ELF-1 (cell line): ENCODE measurements around the gene MSANTD2.

Source experiments
- DNase-seq: peaks from one replicate; pipeline ENCODE4 v3.0.0-alpha.2; 2016; ENCODE audit warnings: low read depth, low spot score

MSANTD2 gene

DNA sequence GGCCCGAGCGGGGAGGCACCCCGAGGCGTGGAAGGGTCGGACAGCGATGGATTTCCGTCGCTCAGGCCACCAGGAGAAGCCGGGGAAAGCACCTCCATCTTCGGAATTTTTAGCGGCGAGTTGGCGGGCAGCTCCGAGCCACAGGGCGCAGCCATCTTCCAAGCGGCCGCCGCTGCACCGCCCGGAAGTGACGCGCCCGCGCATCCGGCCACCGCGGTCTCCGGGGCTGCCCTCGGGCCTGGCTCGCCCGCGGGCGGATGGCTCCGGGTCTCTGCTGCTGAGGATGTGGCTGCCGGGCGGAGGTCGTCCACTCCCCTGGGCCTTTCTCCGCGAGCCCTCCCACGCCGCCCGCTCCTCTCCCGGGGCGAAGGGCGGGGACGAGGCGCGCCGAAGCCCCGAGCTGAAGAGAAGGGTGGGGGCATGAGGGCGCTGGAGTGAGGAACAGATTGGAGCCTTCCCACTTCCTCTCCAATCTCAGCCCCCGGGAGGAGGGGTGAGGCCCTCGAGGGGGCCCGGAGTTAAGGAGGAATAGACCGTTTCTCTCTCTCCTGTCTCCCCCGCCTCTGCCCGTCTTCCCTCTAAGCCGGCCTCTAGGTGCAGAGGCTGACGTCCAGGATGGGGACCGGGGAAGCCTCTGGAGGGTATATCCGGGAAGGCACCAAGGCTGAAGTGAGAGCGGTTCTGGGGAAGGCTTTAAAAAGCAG, at the start of gene MSANTD2:
TSS of gene MSANTD2 (minus strand) at position 181 of the 704 bp plus-strand sequence. CDS start at position 155, 26 bp downstream.
- DNase-seq: peak; percentile 86

DNA sequence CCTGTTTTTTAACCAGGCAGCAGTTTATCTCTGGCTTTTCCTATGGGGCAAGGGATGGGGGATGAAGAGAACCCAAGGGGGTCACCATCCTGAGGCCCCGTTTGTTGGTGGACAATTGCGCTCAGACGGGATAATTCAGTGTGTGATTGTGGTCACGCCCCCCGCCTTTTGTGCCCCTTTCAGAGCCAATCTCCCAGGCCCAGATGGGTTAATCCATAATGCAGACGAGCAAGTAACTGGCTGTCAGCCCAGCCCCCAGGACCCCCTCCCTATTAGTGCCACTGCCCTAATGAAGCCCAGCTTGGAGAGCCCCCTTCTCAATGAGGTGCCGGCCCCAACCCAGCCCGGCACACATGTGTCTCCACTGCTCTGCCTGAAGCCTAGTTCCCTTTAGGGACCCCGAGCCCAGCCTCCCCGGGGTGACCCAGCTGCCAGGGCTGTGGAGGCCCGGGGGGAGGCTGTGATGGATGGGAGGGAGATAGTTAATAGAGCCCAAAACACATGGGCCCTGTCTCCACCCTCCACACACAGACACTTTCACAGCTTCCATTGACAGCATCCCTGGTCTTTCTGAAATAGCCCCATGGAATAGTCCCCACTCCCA, 46.0 kb upstream of the MSANTD2 start:
- DNase-seq: no peak

DNA sequence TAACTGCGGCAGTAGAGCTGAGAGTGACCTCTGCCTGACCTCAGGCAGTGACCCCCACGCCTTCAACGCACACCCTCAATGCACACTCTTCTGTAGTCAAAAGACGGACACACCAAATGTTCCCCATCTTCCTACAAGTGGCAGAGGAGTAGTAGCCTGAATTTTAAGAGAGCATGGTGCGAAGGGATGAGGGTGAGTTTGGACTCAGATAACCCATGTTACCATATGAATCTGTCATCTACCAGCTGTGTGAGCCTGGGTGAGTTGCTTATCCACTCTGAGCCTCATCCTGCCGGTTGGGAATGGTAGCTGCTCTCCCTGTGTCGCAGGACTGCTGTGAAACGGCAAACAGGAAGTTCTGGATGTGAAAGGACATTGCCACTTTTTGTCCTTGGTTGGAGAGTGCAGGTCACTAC, 44.5 kb upstream of the MSANTD2 start:
- no peak for DNase-seq

DNA sequence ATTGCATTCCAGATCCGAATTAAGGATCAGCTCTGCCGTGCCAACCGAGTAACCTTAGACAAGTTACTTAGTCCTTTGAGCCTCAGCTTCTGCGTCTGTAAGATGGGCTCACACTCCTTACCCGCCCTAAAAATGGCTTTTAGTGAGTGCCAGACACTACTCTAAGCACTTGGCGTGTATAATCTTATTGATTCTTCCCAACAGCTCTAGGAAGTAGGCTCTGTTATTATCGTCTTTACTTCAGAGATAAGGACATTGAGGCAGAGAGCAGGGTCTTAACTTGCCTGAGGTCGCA, 43.4 kb upstream of the MSANTD2 start:
- DNase-seq: no peak

DNA sequence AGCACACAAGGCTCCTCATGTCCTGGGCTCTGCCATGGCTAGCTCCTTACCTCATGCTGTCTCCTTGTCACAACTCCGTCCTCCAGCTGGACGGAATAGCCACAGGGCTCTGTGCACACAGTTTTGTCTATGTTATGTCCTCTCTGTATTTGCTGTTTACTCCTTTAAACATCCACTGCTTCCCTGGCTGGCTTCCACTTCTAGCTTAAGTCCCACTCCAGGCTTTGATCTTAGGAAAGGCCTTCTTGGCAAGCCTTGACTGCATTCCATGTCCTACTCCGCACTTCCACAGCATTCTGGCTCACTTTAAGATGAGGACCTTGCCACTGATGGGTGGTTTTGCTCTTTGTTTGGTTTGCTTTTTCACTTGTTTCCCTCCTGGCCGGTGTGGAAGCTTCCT, 42.1 kb upstream of the MSANTD2 start:
- DNase-seq: peak; percentile 27

DNA sequence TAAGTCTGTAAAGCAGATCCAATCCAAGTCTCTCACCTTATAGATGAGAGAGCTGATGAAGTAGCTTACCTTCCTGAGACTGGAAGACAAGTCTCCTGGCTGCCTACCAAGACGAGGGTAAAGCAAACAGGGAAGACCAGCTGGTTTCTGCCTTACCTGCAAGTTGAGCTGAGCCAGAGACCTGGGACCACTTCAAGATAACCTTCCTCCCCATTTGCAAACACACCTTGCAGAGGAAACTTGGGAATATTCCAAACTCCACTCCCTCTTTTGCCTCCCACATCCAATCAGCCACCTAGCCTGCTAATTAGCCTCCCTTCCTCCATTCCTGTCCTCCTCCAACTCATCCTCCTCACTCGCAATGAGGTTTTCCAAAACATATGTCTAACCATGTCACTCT, 41.6 kb upstream of the MSANTD2 start:
- DNase-seq: no peak

DNA sequence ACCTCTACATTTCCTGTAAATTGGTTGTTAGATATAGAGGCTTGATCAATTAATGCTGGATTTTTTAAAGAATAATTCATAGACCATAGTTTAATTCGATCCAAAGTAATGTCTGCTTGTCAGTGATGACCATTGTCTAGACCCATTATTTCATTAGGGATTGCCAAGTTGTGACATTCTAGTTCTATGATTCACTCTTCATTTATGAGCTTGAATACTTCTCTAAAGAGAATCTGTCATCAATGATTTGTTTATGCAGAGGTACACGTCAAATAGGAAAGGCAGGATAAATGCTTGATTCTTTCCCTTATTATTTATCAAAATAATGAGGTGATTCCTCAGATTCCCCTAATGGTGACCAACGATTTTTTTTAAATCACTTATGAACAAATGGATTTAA, 41.0 kb upstream of the MSANTD2 start:
- no peak for DNase-seq

DNA sequence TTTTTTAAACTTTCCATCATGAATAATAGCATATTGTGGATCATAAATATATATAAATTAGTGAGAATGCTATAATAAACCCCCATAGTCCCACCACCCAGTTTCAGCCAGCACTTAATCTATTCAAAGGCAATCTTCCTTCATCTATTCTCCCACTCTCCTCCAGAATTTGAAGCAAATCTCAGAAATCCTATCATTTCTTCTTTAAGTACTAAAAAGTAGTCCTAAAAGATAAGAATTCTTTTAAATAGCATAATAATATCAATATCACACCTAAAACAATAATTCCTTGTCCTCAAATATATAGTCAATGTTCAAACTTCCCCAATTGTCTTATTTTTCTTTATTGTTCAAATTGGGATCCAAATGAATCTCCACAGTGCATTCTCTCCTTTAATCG, 40.5 kb upstream of the MSANTD2 start:
- DNase-seq: no peak

DNA sequence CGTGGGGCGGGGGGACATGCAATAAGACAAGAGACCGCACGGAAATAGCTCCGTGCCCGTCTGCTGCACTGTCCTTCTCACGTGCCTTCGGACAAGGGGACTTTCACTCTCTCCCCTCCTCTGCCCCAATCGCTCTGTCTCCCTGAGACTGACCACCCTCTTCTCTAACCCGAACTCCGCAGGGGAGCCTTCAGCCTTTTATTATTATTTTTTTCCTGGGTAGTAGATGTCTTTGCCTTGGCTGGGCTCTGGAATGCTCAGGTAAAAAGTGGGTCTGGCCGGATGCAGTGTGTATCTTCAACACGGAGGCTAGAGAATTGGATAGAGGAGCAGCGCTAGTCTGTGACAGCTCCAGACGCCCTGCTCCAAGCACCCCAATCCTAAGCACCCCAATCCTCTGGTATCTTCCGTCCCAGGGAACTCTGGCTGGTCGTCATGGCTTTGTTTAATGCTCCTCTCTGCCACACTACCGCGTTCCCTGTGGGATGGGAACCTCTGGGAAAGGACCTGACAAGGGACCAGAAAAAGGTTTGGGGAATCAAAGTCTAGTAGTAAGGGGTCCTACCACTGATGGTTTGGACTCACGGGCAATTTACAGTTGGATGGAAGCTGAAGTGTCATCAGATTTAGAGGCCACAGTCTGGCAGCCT, 39.9 kb upstream of the MSANTD2 start:
- DNase-seq: peak; percentile 28

DNA sequence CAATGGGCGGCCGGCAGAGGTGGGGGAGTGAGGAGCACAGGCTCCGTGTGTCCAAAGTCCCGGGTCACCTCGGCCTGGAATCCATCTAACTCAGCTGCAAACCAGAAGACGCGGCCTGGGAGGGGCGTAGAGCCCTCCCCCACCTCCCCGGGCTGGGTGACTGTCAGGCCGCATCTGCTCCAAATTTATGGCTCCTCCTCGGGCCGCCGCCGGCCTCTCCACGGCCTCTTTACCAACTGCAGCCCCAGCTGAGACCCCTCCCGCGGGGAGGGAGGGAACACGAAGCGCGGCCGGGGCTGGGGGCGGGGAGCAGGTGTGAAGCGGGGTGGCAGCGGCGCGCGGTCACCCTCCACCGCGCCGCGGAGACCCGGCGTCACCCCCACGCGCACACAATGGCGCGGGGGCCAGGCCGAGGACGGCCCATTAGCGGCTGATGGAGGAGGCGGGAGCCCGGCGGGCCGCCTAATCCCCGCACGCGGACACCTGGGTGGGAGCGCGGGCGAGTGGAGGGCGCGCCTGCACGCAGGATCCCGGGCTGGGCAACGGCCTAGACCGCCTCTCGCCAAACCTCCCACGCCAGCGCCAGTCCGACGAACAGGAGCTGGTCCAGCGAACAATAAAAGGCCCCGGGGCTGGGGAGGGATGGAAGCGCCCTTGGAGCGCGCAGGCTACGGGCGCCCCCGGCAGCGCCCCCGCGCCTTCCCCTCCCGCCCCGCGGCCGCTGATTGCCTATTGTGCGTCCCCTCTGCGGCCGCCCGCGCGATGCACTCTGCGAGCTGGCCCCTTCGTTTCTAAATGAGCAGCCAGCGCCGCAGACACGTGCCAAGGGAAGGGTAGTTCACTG, 39.1 kb upstream of the MSANTD2 start:
- DNase-seq: peak; percentile 42

DNA sequence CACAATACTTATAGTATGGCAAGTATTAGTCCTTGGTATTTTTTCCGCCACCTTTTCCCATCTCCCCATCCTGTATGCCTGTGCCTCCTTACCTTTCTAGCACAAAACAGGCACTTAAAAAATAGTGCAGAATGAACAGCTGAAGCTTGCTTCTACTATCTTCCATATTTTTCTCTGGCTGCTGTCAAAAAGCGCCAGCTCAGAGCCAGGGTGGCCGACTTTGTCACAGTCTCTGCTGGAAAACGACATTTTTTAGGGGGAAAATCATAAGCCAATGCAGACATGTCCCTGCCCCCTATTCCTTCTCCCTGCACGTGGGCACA, 38.6 kb upstream of the MSANTD2 start:
- no peak for DNase-seq

DNA sequence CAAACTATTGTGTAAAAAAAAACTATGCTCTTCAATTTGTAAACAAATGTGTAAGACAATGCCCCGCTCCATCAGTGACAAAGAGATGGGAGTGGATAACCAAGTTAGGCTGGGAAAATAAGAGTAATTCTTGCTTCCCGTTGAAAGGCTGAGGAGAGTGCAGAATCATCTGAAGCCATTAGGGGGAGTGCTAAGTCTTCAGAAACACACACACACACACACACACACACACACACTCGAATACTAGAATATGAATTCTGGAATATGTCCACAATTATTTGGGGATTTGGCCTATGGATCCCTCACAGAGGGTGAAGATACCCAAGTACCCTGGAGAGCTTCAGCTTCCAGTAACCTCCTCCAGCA, 37.3 kb upstream of the MSANTD2 start:
- DNase-seq: peak; percentile 69

DNA sequence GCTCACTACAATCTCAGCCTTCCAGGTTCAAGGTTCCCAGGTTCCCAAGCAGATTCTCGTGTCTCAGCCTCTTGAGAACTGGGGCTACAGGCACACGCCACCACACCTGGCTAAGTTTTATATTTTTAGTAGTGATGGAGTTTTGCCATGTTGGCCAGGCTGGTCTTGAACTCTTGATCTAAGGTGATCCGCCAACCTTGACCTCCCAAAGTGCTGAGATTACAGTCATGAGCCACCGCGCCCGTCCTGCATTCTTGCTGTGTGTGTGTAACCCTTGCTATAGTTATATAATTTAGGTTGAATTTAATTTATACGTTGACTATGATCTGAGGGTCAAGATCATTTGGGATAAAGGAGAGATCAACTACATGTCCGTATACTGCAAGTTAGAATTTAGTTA, 35.7 kb upstream of the MSANTD2 start:
- no peak for DNase-seq

DNA sequence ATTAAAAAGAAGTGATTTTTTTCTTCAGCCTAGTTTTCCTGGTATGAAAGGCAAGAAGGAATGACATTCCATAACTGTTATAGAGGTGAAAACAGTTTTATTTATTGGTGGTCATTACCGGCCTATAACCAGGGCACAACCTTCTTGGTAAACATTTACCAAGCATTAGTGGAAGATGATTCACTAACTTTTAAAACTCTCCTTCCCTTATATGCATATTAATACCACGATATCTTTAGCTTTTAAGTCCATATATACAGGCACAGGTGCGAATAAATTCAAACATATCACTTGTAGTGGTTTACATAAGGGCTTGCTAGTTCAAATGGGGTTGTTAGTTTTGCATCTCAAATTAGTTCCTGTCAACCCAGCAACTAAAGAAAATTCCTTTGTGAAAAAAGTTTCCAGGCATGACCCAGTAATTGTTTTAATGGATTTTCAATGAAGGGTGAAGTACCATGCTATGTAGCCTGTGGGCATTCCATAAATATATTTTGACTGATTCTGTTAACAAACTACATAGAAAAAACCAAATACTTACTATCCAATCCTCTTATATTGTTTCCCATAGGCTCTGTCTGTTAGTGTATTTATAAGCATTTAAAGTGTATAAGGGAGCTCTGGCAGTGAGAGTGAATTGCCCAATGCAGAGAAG, 34.4 kb upstream of the MSANTD2 start:
- no peak for DNase-seq

DNA sequence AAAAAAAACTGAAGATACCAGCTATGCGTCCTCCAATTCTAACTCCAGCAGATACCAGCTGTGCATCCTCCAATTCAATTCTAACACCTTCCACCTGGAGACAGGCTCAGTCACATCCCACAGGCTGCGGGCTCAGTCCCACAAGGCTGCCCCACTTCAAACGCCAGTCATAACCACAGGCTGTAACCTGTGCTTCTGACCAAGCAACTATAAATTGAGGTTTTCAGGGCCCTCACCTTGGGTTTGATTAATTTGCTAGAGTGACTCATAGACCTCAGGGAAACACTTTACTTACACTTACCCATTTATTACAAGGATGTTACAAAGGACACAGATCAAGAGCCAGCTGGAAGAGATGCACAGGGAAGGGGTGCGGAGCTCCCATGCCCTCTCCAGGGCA, 32.4 kb upstream of the MSANTD2 start:
- DNase-seq: no peak

DNA sequence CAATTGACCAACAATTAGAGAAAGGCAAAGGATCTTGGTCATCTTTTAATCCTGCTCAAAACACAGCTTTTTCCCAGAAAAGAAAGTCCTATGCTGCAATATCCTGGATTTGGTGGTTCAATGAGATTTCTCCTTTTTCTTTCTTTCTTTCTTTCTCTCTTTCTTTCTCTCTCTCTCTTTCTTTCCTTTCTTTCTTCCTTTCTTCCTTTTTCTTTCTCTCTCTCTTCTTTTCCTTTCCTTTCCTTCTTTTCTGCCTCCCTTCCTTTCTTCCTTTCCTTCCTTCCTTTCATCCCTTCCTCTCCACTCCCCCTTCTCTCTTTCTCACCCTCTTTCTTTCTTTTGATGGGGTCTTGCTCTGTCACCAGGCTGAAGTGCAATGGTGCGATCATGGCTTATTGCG, 31.7 kb upstream of the MSANTD2 start:
- no peak for DNase-seq

DNA sequence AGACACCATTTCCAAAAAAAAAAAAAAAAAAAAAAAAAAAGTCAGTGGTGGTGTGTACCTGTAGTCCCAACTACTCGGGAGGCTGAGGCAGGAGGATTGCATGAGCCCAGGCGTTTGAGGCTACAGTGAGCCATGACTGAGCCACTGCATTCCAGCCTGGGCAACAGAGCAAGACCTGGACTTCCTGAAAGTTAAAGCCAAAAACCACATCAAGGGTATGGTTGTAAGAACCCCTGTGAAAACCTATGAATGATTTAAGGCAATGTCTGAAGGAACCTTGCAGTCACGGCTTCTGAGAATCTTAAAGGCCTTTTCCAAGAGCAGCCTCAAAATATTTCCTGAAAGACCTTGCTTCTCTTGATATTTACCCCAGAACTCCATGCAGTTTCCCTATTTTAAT, 30.5 kb upstream of the MSANTD2 start:
- DNase-seq: no peak

DNA sequence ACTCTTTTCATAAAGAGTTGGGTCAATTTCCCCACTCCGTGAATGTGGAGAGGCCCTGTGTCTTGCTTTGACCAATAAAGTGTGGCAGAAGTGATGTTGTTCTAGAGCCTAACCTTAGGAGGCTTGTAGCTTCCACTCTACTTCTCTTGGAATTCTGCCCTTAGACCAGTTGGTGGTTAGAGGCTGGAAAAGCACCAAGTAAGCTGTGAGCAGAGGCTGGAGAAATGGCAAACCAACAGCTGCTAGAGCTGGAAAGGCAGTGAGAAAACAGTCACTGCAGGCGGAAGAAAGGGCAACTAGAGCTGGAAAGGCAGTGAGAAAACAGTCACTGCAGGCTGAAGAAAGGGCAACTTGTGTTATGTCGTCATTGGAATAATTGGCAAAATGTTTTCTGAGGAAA, 29.8 kb upstream of the MSANTD2 start:
- no peak for DNase-seq

DNA sequence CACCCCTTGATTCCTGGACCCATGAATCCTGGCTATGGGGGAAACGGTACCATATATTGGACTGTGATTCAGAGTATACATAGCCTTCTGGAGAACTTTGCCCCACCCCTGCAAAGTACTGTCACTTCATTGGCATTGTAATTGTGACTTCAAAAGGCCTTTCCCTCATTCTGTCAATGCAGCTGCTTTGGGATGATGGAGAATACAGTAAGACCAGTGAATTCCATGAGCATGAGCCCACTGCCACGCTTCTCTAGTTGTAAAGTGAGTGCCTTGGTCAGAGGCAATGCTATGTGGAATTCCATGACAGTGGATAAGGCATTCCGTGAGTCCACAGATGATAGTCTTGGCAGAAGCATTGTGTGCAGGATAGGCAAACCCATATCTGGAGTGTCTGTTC, 25.7 kb upstream of the MSANTD2 start:
- DNase-seq: no peak

DNA sequence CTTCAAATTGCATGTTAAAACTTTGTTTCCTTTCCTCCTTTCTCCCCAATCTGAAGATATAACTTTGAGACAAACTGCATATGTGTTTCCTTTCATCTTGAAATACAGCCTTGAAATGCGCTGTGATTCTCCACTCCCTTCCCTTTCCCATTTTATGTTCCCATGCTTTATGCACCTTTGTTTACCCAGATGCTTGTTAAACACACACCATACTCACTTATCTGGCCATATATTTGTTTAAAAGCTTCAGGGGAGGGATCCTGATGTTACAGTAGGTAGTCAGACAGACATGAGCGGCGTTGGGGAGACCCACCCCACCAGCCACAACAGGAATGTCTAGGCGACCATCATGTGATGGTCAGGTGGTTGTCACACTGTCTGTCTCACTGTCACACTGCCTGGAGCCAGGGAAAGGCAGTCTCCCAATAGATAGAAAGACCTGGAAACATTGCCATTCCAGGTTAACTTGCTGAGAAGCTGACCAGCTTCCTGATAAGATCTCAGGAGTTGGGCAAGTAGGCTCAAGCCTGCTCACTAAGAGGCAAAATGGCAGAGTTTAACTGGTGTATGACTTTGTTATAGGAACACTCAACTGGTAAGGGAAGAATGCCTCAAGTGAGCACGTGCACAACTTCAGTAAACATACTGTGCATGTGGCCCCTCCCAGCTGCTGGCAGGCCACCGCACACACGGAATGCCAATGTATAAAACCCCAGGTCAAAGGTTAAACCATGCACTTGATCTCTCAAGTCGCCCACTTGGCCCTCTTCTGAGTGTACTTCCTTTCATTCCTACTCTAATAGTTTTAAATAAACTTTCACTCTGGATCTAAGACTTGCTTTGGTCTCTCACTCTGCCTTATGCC, 23.5 kb upstream of the MSANTD2 start:
- DNase-seq: no peak
